GM21360 (cell line): ENCODE results near the gene DDX51.
"Not testable (repeated sequence)": the region's sequence is repeated elsewhere in the genome, so short reads cannot be mapped to it uniquely, and the experiment has no call there.

Experiments
- ATAC-seq: cut with Tn5 transposase; IDR thresholded peaks from one replicate; pipeline ENCODE4 v1.9.1; 2021; ENCODE audit warnings: mild to moderate bottlenecking, moderate library complexity; ENCODE audit not compliant: unreplicated experiment

The DDX51 gene

GRCh38 chr12:132123970-132124765 lies 20.0 kb downstream of the DDX51 start:
- no peak for ATAC-seq

DNA sequence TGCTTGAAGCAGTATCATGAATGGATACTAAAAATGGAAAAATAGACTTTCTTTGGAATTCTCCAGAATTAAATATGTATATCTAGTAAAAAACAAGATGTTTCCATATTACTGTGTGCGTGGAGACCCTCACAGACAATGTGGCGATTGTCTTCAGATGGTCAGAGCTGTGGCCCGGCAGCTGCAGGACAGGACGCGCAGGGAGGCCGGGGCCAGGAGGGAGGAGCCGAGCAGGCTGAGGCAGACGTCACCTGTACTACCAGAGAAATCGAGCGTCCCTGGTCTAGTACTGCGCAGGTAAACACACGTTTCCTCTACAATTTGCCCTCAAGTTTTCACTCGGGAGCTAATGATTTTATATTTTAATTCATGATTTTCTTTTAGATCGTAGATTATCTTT lies 22.8 kb downstream of the DDX51 start:
- ATAC-seq = no peak

DNA sequence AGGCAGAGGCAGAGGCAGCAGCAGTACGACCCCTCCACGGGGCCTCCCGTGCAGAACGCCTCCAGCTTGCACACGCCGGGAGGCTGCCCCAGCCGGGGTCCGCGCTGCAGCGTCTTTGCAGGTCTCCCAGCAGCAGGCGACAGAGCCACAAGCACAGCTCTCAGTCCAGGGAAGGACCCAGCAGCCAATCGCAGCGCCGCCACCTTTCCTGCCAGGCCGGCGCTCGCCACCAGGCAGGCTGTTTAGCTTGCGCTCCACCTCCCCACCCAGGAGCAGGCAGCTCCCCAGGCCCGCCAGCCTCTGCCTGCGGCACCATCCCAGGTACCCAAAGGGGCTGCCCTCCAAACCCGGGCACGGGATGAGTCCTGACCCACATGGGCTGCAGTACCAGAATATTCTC lies 25.2 kb downstream of the DDX51 start:
- no peak for ATAC-seq

- no peak for ATAC-seq
These were observed 26.6 kb downstream of the DDX51 start for GRCh38 chr12:132117558-132117875.

DNA sequence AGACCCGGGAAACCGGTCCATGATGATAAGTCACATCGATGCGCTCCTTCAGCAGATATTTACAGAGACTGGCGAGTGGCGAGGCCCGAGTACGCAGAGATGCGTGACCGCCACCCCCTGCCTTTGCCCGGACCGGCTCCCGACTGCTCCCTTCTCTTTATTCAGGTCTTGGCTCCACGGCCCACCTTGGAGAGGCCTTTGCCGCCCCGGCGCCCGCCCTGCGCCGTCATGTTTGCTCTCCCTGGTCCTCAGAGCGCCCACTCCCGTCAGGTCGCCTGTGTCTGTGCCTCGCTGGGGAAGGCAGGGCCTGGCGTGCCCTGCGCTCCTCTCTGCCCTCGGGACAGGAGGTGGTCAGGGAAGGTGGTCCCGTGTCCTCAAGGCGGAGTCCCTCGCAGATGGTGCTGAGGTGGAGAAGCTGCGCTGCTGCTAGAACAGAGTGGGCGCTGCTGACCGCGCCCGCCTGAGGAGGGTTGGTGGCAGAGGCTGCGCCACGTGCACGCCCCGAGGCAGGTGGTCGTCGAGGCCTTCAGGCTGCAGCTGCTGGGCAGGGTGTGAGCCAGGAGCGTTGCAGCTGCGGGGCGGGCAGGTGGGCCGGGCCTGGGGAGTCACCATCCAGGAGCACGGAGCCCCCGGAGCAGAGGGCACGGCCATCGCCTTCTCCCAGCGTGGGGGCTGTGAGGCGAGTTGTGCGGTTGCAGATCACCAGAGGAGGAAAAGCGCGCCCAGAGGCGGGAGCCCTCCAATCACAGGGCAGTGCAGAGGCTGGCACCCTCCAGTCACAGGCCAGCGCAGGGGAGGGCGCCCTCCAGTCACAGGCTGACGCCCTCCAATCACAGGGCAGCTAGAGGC lies 27.2 kb downstream of the DDX51 start:
- no peak for ATAC-seq

DNA sequence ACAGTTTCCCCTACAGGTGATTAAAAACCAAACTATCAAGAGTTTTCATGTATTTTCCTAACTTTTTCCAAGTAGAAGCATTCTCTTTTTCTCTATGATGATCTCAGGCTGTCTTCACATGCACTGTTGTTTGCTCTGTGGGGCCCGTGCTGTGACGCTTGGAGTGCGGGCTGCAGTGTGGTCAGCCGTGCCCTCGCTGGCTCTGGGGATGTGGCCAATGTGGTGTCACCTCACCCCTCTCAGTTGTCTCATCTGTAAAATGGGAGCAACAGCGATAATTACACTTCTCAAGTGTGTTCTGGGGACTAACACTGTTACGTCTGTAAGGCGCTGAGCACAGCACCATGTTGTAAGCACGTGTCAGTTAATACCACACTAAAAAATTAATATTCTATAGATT lies 28.6 kb downstream of the DDX51 start:
- ATAC-seq = no peak

- ATAC-seq = no peak
These were observed 29.5 kb downstream of the DDX51 start for GRCh38 chr12:132114667-132115066.

DNA sequence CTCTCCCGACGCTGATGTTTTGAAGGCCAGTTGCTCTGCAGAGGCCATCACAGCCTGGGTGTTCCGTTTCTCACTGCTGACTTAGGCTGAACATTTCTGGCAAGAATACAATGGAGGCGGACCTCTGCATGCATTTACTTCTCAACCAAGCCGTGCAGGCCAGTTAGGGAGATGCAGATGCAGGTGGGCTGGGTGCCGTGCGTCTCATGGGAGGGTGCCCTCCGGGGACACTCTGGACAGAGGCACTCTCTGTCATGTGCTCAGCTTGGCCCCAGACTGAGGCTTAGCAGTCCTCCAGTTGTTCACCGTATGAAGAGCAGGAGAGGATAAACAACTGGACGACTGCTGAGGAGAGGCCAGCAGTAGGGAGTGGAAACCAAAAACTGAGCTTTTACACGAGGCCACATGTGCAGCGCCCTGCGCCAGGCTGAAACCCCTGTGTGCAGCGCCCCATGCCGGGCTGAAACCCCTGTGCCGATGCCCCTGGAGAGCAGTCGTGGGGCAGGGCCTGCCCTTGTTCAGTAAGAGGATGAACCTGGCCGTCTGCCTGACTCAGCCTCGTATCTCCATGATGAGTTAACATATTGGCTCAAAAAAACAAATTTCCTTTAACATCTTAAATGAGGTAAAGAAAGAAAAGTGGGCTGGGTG lies 32.3 kb downstream of the DDX51 start:
- ATAC-seq = no peak

- ATAC-seq = no peak
These were observed 33.4 kb downstream of the DDX51 start for GRCh38 chr12:132110677-132111076.

DNA sequence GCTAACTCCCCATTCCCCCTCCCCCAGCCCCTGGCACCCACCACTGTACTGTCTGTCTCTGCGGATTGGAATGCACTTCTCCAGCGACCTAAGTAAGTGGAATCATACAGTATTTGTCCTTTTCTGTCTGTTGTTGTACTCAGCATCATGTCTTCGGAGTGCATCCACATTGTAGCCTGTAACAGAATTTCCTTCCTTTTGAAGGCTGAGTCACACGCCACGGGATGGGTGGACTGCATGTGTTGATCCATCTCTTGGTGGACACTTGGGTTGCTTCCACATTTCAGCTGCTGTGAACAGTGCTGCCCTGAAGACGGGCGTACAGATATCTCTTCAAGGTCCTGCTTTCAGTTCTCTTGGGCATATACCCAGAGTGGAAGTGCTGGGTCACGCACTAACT lies 34.4 kb downstream of the DDX51 start:
- ATAC-seq = no peak

DNA sequence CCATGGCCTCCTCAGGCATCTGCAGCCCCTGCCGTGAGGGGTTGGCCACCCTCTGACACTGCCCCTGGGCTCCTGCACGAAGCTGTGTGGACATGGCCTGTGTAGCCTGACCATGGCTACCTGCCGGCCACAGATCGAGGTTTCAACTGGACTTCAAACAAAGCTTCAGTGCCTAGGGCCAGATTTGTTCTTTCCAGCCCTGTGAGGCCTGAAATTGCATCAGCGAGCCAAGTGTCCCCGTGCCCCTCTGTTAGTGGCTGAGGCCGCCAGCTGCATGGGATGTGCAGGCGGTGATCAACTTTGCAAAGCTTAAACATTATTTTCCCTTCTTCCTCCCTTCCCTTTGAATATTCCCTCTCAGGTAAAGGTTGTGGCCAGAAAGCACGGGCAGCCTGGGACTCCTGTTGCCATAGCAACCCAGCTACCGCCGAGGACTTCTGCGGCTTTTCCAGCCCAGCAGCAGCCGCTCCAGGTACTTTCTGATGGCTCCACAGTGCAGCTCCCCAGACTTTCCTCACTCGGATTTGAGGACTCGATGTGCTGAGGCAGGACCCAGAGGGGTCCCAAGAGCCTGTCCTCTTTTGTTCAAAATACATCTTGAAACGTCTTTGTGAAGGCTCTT lies 35.8 kb downstream of the DDX51 start:
- ATAC-seq = no peak

DNA sequence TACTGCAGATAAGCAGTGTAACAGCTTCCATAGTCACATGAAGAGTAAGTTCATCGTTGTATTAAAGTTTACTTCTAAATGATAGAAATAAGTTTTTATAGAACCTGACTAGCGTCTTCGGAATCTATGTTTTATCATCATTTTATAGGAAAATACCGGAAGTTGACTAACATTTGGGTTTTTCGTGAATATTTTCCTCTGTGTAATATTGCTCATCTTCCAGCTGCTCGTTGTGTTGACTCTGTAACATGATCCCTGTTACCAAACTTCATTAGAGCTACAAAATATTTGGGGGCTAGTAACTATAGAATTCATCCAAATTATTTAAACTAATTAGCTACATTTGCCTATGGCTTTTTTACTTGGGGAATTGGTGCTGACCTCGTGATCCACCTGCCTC lies 37.2 kb downstream of the DDX51 start:
- ATAC-seq = no peak

- ATAC-seq = no peak
These were observed 38.7 kb downstream of the DDX51 start for GRCh38 chr12:132105467-132105866.

- no peak for ATAC-seq
These were observed 40.4 kb downstream of the DDX51 start for GRCh38 chr12:132103542-132104308.

DNA sequence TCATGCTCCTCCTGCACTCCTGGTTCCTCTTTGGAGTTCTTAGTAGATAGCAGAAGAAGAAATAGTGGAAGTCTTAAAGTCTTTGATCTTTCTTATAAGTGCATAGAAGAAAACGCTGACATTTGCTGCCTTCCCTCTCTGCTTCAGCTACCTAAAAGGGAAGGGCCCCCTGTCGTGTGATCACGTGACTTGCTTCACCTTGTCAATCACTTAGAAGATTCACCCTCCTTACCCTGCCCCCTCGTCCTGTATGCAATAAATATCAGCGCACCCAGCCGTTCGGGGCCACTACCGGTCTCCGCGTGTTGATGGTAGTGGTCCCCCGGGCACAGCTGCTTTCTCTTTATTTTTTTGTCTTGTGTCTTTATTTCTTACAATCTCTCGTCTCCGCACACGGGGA lies 41.0 kb downstream of the DDX51 start:
- ATAC-seq = not testable (repeated sequence)

GRCh38 chr12:132102297-132102696 lies 41.8 kb downstream of the DDX51 start:
- no peak for ATAC-seq

DNA sequence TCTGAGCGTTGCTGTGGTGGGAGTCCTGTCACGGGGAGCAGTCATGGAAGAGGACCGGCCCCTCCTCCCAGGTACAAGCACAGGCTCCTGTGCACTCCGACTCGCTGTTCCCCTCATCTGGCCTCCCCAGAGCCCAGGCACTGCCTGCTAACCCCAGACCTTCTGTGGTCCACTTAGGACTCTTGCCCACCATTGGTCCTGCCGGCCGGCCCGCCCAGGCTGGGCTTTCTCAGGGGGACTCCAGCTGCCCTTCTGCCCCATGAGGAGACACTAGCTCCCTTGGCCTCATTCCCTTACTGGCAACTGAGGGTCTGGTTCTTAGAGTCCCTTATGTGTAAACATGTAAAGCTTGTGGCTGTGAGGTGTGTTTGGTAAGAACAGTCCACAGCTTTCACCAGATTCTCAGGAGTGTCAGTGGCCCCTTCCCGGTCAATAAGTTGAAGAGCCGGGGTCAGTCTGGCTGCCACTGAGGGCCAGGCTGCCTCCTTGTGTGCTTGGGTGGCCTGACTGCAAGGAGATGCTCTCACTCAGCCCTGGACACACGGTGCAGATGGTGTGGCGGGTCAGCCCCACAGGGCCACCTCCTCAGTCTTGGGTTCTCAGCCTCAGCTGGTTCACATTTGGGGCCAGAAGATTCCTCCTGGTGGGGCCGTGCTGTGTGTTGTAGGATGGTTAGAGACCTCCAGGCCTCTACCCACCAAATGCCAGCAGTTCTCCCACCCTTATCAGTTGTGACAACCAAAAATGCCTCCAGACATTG lies 43.6 kb downstream of the DDX51 start:
- no peak for ATAC-seq

- no peak for ATAC-seq
These were observed 44.4 kb downstream of the DDX51 start for GRCh38 chr12:132099739-132100138.

- no peak for ATAC-seq
These were observed 48.4 kb downstream of the DDX51 start for GRCh38 chr12:132095520-132096409.
